Keratinocyte (primary cell): ENCODE data around the gene INPP4B. TPM values are rescaled to one million over a fixed set of nuclear protein-coding genes. Genes with fewer than 3 reads are reported as not detected.

Experiments
- DNase-seq: peaks from one replicate; pipeline ENCODE4 v3.0.0-alpha.2; 2011; ENCODE audit warnings: low read depth, missing footprints, low spot score
- FAIRE-seq: peaks from 2 replicates; lab custom pipeline; 2011; peaks lifted over from hg19 to GRCh38; lab: Jason Lieb, UNC
- H2AFZ ChIP-seq: 2 replicates; pipeline ENCODE4 v1.6.0; 2012; ENCODE audit warnings: low read length, control low read depth, inconsistent platforms; ENCODE audit not compliant: control insufficient read depth
- H3K27ac ChIP-seq: 2 replicates; pipeline ENCODE4 v1.5.1; 2011; ENCODE audit warnings: low read length; ENCODE audit not compliant: control insufficient read depth, insufficient read depth
- H3K27me3 ChIP-seq: 3 replicates; pipeline ENCODE4 v1.6.0; 2011; ENCODE audit warnings: low read length; ENCODE audit not compliant: control insufficient read depth, insufficient read depth; ENCODE audit errors: extremely low read depth
- H3K36me3 ChIP-seq, 2 experiments: 2 replicates in 1 of 2; 3 replicates in 1 of 2; pipeline ENCODE4 v1.5.1; 2011; ENCODE audit warnings: low read length in 2 of 2, mild to moderate bottlenecking in 1 of 2; ENCODE audit not compliant: control insufficient read depth in 2 of 2, insufficient read depth in 2 of 2; ENCODE audit errors: extremely low read depth in 1 of 2
- H3K4me1 ChIP-seq: 3 replicates; pipeline ENCODE4 v1.5.1; 2011; ENCODE audit warnings: low read length; ENCODE audit not compliant: control insufficient read depth, insufficient read depth; ENCODE audit errors: extremely low read depth
- H3K4me2 ChIP-seq: 3 replicates; pipeline ENCODE4 v1.6.0; 2011; ENCODE audit warnings: low read depth, low read length; ENCODE audit not compliant: control insufficient read depth, insufficient read depth; ENCODE audit errors: extremely low read depth
- H3K4me3 ChIP-seq, 3 experiments: fragments of 200-600 bp in 1 of 3; sonication (generic) in 1 of 3; 2 replicates in 2 of 3; 3 replicates in 1 of 3; pipeline ENCODE4 v1.5.1; 2011 to 2016; ENCODE audit warnings: low read length in 3 of 3, mild to moderate bottlenecking in 3 of 3, control low read depth in 2 of 3, inconsistent platforms in 1 of 3, low read depth in 1 of 3, mixed read lengths in 1 of 3, mixed run types in 1 of 3, moderate library complexity in 1 of 3; ENCODE audit not compliant: control insufficient read depth in 2 of 3, insufficient read depth in 2 of 3; ENCODE audit errors: extremely low read depth in 1 of 3
- H3K79me2 ChIP-seq: 2 replicates; pipeline ENCODE4 v1.6.0; 2012; ENCODE audit warnings: low read length; ENCODE audit not compliant: control insufficient read depth, insufficient read depth
- H3K9ac ChIP-seq: 3 replicates; pipeline ENCODE4 v1.6.0; 2011; ENCODE audit warnings: low read length; ENCODE audit not compliant: control insufficient read depth, insufficient read depth; ENCODE audit errors: extremely low read depth
- H3K9me1 ChIP-seq: 3 replicates; pipeline ENCODE4 v1.6.0; 2011; ENCODE audit warnings: low read length; ENCODE audit not compliant: control insufficient read depth, insufficient read depth; ENCODE audit errors: extremely low read depth
- H3K9me3 ChIP-seq: 2 replicates; pipeline ENCODE4 v1.5.1; 2012; ENCODE audit warnings: low read depth, low read length; ENCODE audit not compliant: control insufficient read depth
- H4K20me1 ChIP-seq: 3 replicates; pipeline ENCODE4 v1.6.0; 2011; ENCODE audit warnings: low read length; ENCODE audit not compliant: control insufficient read depth, insufficient read depth; ENCODE audit errors: extremely low read depth
- CTCF ChIP-seq, 3 experiments: IDR thresholded peaks in 1 of 3; conservative IDR thresholded peaks in 1 of 3; optimal IDR thresholded peaks in 1 of 3; 2 replicates in 2 of 3; 3 replicates in 1 of 3; pipeline versions ENCODE3 to v1.5.1; 2011; ENCODE audit warnings: low read length in 3 of 3, mild to moderate bottlenecking in 3 of 3, moderate library complexity in 2 of 3, control low read depth in 1 of 3, inconsistent platforms in 1 of 3; ENCODE audit not compliant: insufficient read depth in 2 of 3; ENCODE audit errors: extremely low read depth in 1 of 3
- EZH2 ChIP-seq: IDR thresholded peaks from one replicate; pipeline ENCODE4 v1.6.1; 2012; ENCODE audit warnings: inconsistent platforms, mild to moderate bottlenecking, low read length, moderate library complexity
- dilution Hi-C: fragments of 300-500 bp; cut with MboI; formaldehyde crosslinking; loops from one replicate; pipeline ENCODE4 v1.7.0; 2020; ENCODE audit warnings: low sequenced_read_pairs; ENCODE audit not compliant: extremely low pct_ligation_motif_present
- polyA plus RNA-seq, 5 experiments: library from polyadenylated mRNA; depleted of rRNA in 3 of 5; stranded (reverse) in 3 of 5; stranded (forward) in 1 of 5; unstranded in 1 of 5; fragments of >200 nt; gene quantifications; 1 replicate in 1 of 5; 2 replicates in 3 of 5; 3 replicates in 1 of 5; pipeline versions ENCODE4 v1.2.1 to v1.2.3, GENCODE V29; 2011 to 2012; ENCODE audit warnings: missing spikeins in 2 of 5, low read depth in 1 of 5, low replicate concordance in 1 of 5

INPP4B gene
- polyA plus RNA-seq, 1 donor (not counting 4 experiments of a cell fraction or from before 2014, with no cell fraction given): 50.2 TPM

- no peak for FAIRE-seq
- dilution Hi-C loops: no loop called here
Measured at GRCh38 chr4:142671516-142671915, 174.6 kb downstream of the INPP4B start.

GRCh38 chr4:142663828-142664227 lies 182.3 kb downstream of the INPP4B start:
- H2AFZ ChIP-seq: no peak overlapping the region
- no peaks in the 10 kb centered on the region for H3K36me3 ChIP-seq
- H3K4me3 ChIP-seq: no peak overlapping the region
- no peak overlapping the region for H3K4me2 ChIP-seq
- no peaks in the 10 kb centered on the region for H3K9me3 ChIP-seq
- FAIRE-seq (no peak), DNase-seq (no peak)
- TF ChIP-seq CTCF (optimal IDR thresholded peaks at IDR 0.05 in 1 of 3, IDR thresholded peaks at IDR 0.05 in 1 of 3, conservative IDR thresholded peaks at IDR 0.05 in 1 of 3; ENCODE audit: extremely low read depth in 1 of 3, insufficient read depth in 2 of 3, low read length in 3 of 3): no peak
- no peak for TF ChIP-seq EZH2
- H3K4me1 ChIP-seq: no peaks in the 10 kb centered on the region
- no peak overlapping the region for H3K9ac ChIP-seq
- no peaks in the 10 kb centered on the region for H4K20me1 ChIP-seq
- no peak overlapping the region for H3K27ac ChIP-seq
- H3K27me3 ChIP-seq: no peaks in the 10 kb centered on the region
- no peaks in the 10 kb centered on the region for H3K79me2 ChIP-seq
- no peaks in the 10 kb centered on the region for H3K9me1 ChIP-seq
- dilution Hi-C loops: no loop called here

More at GRCh38 chr4:142671516-142671915, 174.6 kb downstream of the INPP4B start:
- Histone ChIP-seq H4K20me1 (no peaks in the 10 kb centered on the region), H2AFZ (no peak overlapping the region), H3K9me1 (no peaks in the 10 kb centered on the region), H3K79me2 (no peaks in the 10 kb centered on the region), H3K4me3 (no peak overlapping the region), H3K4me2 (no peak overlapping the region), H3K9me3 (no peaks in the 10 kb centered on the region), H3K4me1 (no peaks in the 10 kb centered on the region), H3K36me3 (no peaks in the 10 kb centered on the region), H3K27me3 (no peaks in the 10 kb centered on the region), H3K9ac (no peak overlapping the region), H3K27ac (no peak overlapping the region)
- no peak for TF ChIP-seq EZH2
- DNase-seq: no peak

- H3K9ac ChIP-seq: no peak overlapping the region
- H3K36me3 ChIP-seq: no peaks in the 10 kb centered on the region
- H3K4me3 ChIP-seq: no peak overlapping the region
- no peak overlapping the region for H3K4me2 ChIP-seq
- H4K20me1 ChIP-seq: no peaks in the 10 kb centered on the region
- H3K79me2 ChIP-seq: no peaks in the 10 kb centered on the region
- no peaks in the 10 kb centered on the region for H3K27me3 ChIP-seq
- FAIRE-seq (no peak), DNase-seq (no peak)
- TF ChIP-seq EZH2 (no peak), CTCF (optimal IDR thresholded peaks at IDR 0.05 in 1 of 3, IDR thresholded peaks at IDR 0.05 in 1 of 3, conservative IDR thresholded peaks at IDR 0.05 in 1 of 3; ENCODE audit: extremely low read depth in 1 of 3, insufficient read depth in 2 of 3, low read length in 3 of 3) (no peak)
- peaks cover 9% of the 10 kb centered on the region for H3K9me3 ChIP-seq
- dilution Hi-C loops: no loop called here
- H3K9me1 ChIP-seq: no peaks in the 10 kb centered on the region
- no peak overlapping the region for H3K27ac ChIP-seq
- H2AFZ ChIP-seq: no peak overlapping the region
- H3K4me1 ChIP-seq: no peaks in the 10 kb centered on the region
Measured at GRCh38 chr4:142660728-142661127, 185.4 kb downstream of the INPP4B start.
